ENCODE data around the gene CTBP1.
A peak's percentile ranks its signal among the peaks of the same experiment; 100 is the strongest.

CTBP1 gene

DNA sequence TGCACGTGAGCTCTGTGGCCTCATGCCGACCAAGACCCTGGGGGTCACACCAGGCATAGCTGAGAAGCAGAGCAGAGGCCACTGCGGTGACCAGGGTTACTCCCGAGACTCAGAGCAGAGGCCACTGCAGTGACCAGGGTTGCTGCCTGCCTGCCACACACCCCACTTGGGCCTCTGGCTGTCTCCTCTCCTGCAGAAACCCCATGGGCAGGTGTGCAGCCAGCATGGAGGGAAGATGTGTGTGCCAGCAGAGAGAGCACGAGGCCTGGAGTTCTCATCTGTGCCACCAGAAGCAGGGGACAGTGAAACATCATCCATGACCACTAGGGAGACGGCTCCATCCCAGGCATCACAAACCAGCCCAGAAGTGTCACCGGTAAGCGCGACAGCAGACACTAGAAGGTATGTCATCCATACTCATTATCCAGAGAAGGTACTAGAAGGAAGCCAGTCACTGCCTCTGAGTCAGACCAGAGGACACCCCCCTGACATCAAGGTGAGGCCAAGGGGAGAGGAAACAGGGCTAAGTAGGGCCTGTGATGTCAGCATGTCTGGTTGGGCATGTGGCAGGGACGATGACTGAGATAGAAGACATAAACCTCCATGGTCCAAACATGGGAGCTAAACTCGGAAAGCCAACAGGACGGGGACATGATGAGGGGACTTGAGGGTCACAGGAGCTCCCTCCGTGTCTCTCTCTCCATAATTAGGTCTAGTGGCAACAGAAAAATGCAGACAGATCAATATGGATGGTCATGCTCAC is 52.3 kb downstream of the CTBP1 start:
- no peak for DNase-seq (ENCODE audit: low spot score)

DNA sequence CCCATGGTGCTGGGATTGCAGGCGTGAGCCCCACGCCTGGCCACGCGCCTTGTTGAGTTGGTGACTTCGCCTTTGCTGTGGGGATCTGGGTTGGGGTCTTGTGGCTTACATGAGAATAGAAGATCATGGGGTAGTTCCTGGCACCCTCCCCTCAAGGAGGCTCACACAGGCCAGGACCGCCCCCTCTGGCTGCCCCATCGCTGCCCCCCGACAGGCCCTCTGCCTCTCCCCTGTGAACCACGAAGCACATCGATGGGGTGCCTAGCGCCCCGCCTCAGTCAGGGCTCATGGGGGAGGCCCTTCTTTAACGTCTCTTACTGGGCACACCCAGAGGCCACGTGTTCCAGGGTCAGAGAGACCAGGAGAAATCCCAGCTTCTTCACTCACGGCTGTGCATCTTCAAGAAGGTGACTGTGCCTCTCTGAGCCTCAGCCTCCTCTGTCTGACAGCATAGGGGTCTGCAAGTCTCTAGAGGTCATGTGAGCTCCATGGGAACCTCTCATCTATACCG is 53.0 kb downstream of the CTBP1 start:
- no peak for DNase-seq (ENCODE audit: low spot score)

DNA sequence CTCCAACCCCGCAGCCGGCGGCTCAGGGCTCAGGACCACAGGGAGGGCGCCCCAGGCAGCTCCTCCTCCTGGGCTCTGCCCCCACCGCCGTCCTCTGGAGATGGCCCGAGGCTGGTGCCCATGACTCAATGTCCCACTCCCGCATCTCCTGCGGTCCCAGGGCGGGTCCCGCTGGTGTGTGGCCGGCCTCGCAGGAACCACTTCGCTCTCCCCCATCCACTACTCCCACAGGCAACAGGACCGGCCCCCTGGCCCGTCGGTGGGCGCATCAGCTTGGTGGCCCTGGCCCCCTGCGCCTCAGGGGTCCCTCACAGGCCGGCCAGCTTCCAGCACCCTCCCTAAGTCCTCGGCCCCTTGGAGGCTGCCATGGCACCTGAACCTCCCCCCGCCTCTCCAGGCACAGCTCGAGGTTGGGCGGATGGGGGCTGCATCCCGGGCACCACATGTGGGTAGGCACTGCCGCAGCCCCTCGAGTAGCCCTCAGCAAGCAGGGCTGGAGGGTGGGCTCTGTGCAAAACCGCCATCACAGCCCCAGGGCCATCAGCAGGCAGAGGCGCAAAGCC is 53.7 kb downstream of the CTBP1 start:
- DNase-seq (ENCODE audit: low spot score), result no peak

DNA sequence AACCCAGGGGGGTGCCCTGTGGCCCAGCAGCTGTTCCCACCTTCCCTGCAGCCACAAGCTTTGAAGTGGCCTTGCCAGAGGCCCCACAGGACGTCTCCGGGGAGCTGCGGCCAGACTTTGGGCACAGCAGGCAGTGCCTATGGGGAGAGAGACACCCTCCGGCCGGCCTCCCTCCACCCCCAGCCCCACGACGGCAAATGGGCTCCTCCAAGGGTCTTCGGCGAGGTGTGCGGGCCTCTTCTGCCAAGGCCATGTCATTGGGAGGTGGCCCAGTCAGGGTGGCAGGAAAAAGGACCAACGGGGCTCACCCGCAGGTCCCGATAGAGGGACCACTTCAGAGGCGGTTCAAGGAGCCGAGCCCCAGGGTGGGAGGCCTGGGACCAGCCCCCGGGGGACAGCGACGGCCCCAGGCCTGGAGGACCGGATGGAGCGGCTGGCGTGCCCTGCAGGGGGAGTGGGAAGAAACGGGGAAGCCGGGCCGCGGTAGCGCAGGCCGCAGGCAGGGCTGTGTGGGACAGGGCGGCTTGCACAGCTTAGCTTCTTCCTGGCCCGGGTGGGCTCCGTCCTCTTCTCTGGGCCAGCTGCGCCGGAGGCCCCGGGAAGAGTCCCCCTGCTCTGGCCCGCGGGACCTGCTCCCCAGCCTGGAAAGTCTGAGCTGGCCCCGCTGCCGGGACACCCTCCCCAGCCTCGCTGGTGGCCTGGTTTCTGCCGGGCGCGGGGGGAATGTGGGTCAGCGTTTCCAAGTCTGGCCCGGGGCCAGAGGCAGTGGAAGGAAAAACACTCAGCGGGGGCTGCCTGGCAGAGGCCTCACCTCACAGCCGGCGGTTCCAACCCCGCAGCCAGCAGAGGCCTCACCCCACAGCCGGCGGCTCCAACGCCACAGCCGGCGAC is 54.7 kb downstream of the CTBP1 start:
- peak; percentile 49 for DNase-seq (ENCODE audit: low spot score)

DNA sequence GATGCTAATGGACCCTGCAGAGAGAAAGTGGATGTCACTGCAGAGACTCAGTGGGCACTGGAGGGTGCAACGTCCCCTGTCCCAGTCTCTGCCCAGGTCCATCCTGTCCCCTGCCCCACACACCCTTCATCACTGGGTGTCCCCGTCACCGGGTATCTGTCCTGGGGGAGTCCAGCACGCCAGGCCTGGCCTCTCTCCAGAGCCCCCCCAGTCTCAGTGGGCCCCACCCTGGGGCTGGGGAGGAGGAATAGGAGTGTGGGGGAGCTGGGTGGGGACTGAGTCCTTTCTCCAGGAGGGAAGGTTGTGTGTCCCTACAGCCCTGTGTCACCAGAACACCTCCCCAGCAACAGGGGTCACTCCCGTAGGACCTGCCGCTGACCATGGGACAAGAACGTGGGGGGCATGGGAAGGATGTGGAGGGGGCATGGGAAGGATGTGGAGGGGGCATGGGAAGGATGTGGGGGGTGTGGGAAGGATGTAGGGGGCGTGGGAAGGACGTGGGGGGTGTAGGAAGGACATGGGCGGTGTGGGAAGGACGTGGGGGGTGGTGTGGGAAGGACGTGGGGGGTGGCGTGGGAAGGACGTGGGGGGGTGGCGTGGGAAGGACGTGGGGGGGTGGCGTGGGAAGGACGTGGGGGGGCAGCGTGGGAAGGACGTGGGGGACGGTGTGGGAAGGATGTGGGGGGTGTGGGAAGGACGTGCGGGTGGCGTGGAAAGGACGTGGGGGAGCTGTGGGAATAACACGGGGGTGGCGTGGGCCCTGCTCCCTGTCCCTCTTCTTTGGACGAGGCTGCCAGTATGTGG is 55.5 kb downstream of the CTBP1 start:
- peak; percentile 7 for DNase-seq (ENCODE audit: low spot score)

DNA sequence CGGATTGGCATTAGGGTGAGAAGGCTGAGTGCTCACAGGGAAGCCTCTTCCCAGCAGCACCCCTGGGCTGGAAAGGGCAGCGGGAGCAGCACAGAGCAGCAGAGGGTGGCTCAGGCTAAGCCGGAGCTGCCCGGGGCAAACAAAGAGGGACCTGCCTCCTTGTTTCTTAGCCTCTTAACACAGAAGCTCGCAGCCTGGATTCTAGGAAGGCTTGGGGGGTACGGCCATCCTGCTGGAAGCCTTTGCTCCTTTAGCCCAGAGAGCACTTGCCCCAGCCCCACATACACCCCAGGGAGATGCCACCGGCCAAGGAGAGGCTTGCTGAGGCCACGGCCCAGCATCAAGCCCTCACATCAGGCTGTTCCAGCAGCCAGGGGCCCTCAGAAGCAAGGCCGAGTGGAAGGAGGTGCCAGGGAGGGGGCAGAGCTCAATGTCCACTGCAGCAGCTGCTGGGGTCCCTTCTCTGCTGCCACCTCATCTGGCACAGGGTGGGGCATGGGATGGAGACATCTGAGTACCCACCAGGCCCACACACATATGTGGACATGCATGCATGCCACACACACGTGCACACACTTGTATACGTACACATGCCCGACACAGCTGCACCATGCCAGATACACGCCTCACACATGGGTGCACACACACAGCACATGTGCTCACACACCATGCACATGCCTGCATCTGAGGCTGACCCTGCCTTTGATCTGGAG is 56.3 kb downstream of the CTBP1 start:
- no peak for DNase-seq (ENCODE audit: low spot score)

DNA sequence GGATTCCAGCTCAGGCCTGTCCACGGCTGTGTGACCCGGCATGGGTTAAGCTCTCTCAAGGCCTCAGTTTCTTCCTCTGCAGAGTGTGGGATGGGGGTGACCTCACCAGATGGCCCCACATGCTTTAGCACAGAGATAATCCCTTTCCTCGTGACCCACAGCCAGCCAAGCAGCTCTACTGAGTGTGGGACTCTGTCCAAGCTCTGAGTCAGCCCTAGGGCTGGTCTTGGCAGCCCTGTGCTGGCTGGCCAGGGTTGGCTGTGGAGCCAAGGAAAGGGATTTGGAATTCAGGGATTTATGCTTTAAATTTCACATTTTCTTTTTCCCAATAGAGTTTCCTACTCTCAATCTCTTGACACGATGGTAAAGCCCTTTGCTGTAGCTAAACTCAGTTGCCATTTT is 56.8 kb downstream of the CTBP1 start:
- DNase-seq (ENCODE audit: low spot score), result peak; percentile 96

DNA sequence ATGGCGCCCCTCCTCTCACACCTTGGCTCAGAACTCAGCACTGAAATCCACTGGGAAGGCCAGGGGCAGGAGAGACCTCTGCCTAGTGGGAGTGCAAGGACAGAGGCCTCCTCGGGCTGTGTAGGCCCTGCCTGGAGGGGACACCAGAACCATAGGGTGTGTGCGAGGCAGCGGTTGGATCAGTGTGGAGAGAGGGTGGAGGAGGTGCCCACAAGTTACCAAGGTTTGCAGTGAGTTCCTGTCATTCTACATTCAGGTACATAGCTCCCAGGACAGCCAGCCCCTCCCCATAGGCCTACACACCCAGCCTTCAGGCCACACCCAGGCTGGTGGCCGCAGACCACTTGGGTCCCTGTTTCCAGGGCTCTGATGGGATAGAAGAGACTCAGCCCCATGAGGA is 57.3 kb downstream of the CTBP1 start:
- peak; percentile 4 for DNase-seq (ENCODE audit: low spot score)

DNA sequence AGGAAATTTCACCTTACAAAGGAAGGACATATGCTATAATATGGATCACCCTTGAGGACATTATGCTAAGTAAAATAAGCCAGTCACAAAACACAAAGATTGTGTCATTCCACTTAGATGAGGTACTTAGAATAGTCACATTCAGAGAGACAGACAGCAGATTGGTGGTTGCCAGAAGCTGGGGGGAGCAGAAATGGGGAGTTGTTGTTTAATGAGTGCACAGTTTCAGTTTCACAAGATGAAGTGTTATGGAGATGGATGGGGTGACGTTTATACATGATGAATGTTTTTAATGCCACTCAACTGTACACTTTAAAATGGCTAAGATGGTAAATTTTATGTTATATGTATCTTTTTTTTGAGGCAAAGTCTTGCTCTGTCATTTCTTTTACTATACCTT is 61.7 kb downstream of the CTBP1 start:
- no peak for DNase-seq (ENCODE audit: low spot score)

DNA sequence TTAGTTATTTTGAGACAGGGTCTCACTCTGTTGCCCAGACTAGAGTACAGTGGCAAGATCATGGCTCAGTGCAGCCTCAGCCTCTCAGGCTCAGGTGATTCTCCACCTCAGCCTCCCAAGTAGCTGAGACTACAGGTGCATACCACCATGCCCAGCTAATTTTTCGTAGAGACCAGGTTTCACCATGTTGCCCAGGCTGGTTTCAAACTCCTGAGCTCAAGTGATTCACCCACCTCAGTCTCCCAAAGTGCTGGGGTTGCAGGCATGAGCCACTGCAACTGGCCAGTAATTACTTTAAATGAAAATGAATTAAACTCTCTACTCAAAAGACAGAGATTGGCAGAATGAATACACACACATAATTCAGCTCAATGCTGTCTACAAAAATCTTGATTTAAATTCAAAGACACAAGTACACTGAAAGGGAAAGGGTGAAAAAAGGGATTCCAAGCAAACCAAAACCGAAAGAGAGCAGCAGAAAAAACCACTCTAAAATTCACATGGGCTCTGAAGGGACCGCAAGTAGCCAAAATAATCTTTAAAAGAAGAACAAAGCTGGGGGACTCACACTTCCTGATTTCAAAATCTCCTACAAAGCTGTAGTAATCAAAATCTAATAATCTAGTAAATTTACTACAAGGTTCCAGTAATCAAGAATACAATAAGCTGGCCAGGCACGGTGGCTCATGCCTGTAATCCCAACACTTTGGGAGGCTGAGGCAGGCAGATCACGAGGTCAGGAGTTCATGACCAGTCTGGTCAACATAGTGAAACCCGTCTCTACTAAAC is 64.8 kb downstream of the CTBP1 start:
- no peak for DNase-seq (ENCODE audit: low spot score)

DNA sequence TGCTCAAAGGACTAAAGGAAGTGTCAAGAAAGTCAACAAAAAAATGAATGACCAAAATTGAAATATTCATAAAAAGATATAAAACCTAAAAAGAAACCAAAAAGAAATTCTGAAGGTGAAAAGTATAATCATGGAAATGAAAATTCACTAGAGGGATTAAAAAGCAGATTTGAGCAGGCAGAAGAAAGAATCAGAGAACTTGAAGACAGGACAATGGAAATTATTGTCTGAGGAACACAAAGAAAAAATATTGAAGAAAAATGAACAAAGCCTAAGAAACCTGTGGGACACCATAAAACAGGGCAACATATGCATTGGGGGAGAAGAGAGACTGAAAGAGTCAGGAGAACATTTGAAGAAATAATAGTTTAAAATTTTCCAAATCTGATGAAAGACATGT is 66.6 kb downstream of the CTBP1 start:
- DNase-seq (ENCODE audit: low spot score), result no peak

DNA sequence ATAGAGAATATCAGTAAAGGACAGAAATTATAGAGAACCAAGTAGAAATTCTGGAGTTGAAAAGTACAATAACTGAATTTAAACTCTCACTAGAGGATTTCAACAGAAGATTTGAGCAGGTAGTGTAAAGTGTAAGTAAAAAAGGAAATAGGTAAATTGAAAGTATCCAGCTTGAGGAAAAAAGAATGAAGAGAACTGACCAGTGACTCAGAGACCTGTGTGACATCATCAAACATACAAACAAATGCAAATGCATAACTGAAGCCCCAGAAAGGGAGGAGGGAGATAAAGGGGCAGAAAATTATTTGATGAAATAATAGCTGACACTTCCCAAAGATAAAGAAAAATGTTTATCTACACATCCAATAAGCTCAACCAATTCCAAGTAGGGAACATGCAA is 68.3 kb downstream of the CTBP1 start:
- no peak for DNase-seq (ENCODE audit: low spot score)

DNA sequence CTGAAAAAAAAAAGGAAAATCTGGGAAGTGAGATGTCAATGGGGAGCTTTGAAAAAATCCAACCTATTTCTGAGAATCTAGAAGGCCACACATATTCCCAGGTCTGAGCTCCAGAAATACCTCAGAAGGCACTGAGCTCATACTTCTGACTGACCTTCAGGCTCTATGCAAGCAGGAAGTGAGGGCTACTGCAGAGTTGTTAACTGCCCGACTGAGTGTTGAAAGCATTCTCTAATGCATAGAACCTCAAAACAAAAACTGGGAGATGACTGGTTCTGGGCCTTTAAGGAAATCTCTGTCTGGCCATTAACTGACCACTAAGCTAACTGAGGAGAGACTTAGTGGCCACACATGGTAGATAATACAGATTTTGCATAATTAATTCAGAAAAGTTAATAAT is 69.0 kb downstream of the CTBP1 start:
- DNase-seq (ENCODE audit: low spot score), result no peak

DNA sequence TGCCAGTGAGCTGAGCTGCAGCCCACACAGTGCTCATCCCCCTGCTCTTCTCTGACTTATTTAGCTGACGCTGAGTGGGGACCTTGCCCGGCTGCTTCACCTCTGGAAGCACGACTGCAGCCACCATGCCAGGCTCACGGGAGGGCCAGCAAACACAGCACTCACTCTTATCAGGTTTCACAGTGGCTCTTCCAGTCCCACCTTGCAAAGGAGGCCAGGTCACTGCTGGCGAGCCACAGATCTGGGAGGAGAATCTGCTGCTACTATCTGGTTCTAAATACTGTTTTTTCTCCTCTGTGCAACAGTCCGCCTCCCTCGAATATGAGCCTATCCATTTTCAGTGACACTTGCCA is 69.9 kb downstream of the CTBP1 start:
- no peak for DNase-seq (ENCODE audit: low spot score)

DNA sequence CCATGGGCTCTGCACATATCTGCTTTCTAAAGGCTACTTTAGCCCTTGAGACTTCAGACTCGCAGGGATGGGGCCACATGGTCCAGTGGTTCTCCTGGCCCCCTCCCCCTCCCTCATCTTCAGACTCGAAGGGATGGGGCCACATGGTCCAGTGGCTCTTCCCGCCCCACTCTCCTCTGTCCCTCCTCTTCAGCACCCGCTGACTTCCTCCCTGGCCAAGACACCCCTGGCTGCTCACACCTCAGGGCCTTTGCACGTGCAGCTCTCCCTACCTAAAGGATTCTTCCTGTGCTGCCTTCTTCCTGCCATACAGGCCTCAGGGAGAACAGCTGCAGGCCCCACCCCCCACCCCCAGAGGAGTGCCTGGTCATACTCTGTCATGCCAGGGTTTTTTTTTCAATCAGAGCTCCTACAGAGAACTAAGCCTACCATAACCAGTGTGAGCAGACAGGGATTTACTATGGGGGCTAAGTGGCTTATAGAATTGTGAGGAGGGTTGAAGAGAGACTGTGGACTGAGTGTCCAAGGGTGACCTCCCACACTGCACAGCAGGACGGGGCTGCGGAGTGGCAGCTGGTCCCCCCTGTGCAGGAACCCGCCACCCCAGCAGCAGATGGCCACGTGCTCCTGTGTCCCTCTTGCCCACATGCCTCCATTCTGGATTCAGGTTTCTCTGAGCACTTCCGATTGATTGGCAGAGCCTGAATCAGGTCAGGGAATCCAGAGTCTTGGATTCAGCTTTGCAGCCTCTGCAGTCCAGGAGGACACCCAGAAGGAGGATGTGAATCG is 70.4 kb downstream of the CTBP1 start:
- no peak for DNase-seq (ENCODE audit: low spot score)

DNA sequence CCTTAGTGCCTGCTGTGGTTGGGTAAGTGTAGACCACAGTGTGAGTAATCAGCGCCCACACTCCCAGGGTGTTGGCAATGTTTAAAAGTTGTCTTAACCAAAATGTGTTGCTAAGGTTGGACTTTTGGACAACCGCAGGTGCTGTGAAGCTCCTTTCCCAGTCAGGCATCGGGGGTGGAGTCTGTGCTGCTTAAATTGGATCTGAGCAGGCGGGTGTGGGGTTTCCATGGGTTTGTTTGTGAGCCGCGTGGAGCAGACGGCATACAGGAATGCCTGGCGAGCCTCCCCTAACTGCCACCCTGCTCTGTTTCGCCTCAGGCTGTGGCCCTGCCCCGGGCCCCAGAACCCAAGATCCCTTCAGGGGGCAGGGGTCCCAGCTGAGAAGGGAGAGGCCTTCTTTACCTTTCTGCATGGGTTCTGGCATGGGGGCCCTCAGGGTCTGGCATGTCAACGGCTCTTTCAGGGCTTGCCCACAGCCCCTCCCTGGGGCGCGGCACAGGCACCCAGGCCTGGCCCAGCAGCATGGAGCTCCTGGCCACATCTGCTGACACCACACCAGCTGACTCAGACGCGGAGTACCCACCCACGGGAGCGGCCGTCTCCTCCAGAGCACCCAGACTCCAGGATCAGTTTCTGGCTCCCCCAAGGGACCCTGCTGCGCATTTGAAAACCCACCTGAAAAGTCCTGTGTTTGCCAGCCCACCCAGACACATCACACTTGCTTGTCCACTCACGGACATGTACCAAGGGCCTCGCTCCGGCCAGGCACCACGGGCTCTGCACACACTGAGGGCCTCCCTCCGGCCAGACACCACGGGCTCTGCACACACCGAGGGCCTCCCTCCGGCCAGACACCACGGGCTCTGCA is 71.4 kb downstream of the CTBP1 start:
- peak; percentile 84 for DNase-seq (ENCODE audit: low spot score)

DNA sequence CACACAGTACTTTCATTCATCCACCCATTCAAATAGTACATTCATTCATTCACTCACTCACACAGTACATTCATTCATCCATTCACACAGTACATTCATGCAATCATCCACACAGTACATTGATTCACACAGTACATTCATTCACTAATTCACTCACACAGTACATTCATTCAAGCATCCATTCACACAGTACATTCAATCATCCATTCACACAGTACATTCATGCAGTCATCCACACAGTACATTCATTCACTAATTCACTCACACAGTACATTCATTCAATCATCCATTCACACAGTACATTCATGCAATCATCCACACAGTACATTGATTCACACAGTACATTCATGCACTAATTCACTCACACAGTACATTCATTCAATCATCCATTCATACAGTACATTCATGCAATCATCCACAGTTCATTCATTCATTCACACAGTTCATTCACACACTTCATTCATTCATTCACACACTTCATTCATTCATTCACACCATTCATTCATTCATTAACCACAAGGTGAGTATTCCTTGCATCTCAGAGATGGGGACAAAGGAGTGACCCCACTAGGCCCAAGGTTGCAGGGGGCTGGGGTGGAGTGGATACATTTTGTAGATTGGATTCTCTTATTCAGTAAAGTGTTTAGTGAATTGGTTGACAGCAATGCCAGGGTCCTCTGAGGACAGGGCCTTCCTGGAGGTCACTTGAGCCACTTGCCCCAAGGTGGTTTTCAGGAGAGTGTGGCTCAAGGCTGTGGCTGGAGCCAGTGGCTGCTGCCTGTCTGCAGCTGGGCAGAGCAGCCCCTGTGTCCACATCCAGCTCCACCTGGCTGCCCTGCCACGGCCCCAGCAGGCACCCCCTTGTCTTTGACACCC is 72.3 kb downstream of the CTBP1 start:
- no peak for DNase-seq (ENCODE audit: low spot score)

Measured in GM03348 (cell line).